ENCODE data around the gene F11R.

GRCh38 chr1:161008869-161009510, 12.0 kb downstream of the F11R start:
- TF ChIP-seq CTCF (IDR thresholded peaks at IDR 0.05; ENCODE audit: insufficient read depth, low read length) = no peak
- no peak for TF ChIP-seq REST (IDR thresholded peaks at IDR 0.05; ENCODE audit: insufficient replicate concordance, low read depth)
- no peak for TF ChIP-seq POLR2AphosphoS5 (IDR thresholded peaks at IDR 0.05; ENCODE audit: low read depth)
- TF ChIP-seq SPI1 (IDR thresholded peaks at IDR 0.05; ENCODE audit: borderline replicate concordance, low read depth) = no peak
- TF ChIP-seq GABPA (IDR thresholded peaks at IDR 0.05; ENCODE audit: low read depth) = no peak
